NCI-H345 (cell line): ENCODE results near the gene KCNQ1OT1.

Experiments used
- DNase-seq: peaks from one replicate; lab custom pipeline; 2025; lab: John Stamatoyannopoulos, UW

The KCNQ1OT1 gene

DNA sequence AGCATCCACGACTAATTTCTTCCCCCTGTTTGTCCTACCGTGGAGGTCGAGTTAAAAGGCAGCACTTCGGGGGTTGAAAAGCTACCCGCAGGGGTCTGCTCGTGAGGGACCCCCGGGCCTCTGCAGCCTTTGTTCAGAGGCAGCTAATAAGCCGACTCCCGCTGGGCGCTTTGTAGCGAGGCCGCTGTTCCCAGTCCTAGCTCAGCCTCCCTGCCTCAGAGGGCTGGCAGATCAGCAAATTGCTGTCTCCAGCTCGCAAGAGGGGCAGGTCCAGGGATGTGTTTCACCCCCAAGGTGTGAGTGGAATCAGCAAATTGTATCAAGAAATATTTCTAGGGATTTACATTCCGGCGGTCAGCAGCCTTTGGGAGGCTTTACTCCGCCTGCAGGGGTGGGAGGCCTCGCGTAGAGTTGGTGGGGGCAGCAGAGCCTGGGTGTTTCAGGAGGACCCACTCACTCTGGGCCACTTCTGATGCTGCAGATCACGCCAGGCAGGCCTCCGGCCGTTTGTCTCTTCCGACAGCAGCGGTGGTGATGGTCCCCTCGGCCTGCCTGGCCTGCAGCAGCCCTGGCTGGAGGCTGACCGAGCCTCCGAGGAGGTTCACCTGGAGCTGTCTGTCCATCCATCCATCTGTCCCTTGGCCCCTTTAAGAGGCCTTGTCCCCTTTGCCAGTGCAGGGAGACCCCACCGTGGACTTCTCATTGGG, 21.6 kb upstream of the KCNQ1OT1 start:
- DNase-seq = no peak

DNA sequence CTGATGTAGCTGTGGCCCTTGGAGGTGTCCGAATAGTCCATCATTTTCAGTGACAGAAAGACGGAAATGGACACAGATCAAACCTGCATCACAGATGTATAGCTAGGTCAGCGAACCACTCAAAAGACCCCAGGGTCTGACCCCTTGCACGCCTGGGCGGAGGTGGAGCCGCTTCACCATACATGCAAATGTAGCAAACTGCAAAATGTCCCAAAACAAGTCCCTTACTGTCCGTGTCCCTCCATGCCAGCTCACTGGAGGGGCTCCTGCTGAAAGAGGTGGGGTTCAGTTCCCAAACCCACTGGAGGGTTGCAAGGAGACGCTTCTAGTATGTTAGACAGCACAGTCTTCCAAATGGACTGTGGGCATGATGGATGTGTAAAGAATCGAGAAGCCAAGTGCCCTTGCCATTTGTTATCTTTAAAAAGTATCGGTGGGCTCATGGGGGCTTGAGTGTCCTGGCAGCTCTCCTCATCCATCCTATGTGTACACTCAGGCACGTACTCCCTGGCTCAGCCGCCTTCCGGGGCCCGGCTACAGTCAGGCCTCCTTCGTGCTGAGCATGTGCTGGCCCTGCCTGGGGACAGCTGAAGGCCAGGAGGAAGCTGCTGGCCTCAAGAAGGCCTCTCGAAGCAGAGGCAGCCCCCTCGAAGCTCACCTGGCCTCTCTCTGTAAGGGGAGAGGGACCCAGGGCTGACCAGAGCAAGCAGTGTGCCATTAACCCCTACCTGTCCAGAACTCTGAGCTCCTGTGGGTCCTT, 20.2 kb upstream of the KCNQ1OT1 start:
- no peak for DNase-seq

DNA sequence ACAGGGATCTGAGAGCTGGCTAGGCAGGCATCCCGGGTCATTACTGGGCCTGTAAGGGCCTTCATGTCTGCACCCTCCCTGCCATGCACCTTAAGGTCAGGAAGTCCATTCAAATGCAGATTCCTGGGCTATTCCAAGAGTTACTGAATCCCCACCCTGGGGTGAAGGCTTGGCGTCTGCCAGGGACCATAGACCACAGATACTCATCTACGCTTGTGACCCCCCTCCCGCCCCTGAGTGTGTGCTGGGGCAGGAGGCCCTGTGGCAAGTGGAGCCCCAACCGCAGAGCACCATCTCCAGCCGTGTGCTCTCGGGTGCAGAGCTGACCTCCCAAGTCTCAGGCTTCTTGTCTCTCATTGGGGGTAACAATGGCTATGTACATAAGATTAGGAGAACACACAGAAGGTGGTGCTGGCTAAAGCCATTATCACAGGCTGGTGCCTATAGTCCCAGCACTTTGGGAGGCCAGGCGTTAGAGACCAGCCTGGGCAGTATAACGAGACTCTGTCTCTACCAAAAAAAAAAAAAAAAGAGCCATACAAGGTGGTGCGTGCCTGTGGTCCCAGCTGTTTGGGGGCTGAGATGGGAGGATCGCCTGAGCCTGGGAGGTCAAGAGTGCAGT, 19.1 kb upstream of the KCNQ1OT1 start:
- DNase-seq = no peak

- no peak for DNase-seq
Measured at GRCh38 chr11:2717561-2718325, 17.9 kb upstream of the KCNQ1OT1 start.

DNA sequence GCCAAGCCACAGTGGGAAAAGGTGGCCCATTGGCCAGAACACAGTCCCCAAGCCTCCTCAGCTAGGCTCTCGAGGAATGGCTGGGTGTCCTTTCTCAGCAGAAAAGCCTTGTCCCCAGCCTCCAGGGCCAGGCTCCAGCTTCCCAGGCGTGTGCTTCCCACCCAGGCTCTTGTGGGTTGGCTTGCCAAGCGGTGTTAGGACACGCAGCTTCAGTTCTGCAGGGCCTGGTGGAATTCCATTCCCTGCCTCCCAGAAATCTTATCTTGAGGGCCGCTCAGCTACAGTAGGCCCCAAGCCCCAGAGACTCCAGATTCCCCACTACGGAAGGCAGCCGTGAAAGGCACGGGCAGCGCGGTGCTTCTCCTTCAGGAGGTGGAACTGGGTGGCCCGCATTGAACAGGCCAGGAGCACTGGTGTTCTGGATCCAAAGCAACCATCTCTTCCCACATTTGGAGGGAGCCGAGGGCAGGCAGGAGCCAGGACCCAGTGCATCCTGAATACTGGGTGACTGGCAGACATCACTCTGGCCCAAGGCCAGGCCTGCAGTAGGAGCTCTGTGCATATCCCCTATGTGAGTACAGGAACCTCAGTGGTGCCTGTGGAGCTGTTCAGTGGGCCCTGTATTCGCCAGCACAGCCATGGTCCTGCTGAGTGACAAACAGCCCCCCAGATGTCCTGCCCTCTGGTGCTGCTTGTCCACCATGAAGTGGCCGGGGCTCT, 16.7 kb upstream of the KCNQ1OT1 start:
- DNase-seq = no peak

DNA sequence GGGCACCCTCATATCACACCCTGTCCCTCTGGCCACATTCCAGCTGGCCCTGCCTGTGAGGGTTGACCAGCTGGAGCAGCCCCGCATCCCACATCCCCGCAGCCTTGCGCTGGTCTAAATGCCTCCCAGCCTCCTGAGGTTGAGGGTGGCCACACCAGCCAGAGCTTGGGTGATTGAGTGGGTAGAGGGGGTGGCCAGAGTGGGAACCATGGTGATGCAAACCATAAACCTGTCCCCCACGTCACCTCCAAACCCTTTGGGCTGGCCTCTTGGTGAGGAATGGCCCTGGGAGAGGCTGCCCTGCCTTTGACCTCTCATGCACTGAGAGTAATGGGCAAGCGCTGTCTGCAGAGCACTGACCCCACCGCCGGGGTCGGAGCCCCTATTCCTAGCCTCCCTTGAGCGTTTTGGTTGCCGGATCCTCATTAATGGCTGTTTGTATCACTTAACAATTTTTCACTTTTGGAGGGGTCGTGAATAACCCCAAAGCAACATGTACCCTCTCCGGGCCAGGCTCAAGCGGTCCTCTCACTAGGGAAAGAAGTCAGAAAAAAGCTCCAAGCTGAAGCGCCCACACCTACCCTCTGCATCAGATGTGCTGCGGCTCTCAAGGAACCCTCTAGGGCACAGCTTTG, 16.0 kb upstream of the KCNQ1OT1 start:
- no peak for DNase-seq

- no peak for DNase-seq
Measured at GRCh38 chr11:2714871-2715270, 15.1 kb upstream of the KCNQ1OT1 start.

DNA sequence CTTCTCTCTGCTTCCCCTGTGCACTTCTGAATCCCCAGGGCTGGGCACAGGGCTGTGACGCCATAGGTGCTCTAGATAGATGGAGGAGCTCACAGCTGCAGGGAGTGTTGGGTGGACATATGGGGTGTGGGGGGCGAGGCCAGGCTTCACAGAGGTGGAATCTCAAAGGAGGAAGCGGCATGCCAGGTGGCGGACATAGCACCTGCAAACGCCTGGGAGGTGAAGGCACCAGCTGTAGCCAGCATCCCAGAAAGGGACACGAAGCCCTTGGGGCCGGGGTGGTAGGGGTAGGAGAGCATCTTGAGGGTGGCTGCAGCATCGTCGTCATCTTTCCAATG, 14.6 kb upstream of the KCNQ1OT1 start:
- DNase-seq = no peak

- DNase-seq = no peak
Measured at GRCh38 chr11:2713661-2714462, 14.1 kb upstream of the KCNQ1OT1 start.

DNA sequence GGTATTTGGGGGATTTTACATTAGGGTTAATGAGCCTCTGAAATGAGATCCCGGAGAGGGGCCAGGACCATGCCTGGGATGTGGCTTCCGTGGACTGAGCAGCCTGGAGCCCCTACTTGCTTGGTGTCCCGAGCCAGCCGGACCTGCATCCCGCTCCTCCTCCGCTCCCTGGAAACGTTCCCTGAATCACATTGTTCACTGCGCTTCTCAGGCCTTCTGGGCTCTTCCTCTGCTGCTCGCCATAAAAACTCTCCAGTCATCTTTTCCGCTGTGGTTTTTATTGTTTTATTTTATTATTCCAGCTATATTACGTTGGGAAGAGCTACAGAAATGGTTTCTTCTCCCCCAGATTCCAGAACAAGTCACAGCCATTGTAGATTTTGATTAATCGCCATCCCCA, 13.3 kb upstream of the KCNQ1OT1 start:
- no peak for DNase-seq

DNA sequence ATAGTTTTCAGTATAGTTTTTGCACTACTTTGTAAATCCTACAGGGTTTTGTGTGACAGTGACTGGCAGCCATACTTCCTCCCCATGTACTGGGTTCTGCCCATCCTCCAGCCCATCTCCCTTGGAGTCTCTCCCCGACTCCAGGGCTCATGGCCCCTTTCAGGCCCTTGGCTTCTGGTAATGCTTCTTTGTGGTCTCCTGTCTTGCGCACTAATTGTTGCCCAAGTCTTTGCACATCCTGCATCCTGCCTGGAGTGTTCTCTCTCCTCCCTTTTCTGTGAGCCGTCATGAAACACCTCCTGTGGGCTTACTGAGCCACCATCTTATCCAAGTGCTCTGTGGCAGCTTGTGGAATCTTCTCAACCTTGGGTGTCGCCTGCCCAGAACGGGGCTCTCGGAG, 11.4 kb upstream of the KCNQ1OT1 start:
- DNase-seq = no peak

DNA sequence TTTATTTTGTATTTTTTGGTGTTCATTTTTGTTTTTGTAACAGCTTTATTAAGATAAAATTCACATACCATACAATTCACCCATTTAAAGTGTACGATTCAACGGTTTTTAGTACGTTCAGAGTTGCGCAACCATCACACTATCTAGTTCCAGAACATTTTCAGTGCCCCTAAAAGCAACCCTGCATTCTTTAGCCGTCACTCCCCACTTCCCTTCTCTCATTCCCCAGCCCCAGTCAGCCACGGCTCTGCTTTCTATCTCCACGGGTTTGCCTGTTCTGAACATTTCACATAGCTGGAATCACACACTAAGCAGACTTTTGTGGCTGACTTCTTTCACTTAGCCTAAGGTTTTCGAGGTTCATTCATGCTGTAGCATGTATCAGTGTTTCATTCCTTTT, 9.6 kb upstream of the KCNQ1OT1 start:
- DNase-seq = no peak

GRCh38 chr11:2708757-2709281, 9.0 kb upstream of the KCNQ1OT1 start:
- DNase-seq = no peak

- DNase-seq = no peak
Measured at GRCh38 chr11:2708151-2708581, 8.4 kb upstream of the KCNQ1OT1 start.

DNA sequence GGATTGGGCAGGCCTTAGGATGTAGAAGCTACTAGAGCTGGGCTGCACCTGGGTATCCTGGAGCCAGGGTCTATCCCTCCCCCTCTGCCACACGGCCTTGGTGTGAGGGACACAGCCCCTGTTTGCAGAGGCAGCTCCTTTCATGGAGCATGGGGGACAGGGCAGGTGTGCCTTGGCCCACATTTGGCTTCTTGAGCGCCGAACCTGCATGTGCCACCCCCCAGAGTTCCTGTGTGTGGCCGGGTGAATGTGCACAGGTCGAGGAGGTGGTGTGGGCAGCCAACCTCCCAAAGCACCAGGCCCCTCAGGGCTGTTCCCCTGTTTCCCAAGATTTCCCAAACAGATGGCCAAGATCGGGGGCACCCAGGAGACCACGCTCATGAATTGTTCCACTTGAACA, 7.9 kb upstream of the KCNQ1OT1 start:
- DNase-seq = no peak

DNA sequence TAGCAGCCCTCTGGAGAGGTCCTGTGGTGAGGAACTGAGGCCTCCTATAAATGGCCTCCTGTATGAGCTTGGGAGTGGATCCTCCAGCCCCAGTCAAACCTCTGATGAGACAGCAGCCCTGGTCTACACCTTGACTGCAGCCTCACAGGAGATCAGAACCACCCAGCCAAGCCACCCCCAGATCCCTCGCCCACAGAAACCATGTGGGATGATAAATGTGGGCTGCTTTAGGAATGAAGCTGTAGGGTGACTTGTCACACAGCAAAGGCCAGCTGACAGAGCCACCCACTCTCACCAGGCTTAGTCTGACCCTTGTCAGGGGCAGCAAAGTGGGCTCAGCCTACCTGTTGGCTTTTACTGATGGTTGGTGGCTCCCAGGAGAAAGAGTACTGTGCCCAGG, 6.5 kb upstream of the KCNQ1OT1 start:
- DNase-seq = no peak

DNA sequence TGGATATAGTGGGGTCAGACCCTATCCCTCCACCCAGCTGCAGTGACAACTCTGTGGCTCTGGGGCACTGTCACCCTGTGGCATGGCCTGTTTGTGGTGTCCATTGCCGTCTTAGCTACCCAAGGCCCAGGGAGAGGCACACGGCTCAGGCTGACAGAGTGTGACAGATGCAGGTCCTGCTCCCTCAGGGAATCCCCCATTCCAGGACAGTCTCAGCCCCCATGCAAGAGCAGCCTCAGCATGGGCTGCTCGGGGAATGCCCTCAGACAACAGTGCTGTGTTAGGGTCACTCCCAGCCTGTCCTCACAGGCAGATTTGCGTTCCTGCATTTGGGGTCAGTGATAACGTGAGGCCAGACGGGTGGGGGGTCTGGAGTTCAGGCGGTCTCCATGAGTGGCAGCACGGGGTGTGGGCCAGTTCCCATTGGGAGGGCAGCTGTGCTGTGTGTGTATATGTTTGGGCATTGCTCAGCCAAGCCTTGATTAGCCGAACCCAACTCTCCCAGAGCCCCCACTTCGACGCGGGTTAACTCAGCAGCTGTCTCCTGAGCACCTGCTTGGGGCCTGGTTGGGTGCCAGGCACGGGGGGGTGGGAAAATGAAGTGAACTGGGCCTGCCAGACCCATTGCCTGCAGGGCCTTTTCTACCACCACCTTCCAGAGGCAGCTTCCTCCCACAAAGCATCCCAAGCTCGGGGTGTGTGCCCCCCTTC, 5.3 kb upstream of the KCNQ1OT1 start:
- no peak for DNase-seq

- DNase-seq = no peak
Measured at GRCh38 chr11:2704356-2704755, 4.6 kb upstream of the KCNQ1OT1 start.

DNA sequence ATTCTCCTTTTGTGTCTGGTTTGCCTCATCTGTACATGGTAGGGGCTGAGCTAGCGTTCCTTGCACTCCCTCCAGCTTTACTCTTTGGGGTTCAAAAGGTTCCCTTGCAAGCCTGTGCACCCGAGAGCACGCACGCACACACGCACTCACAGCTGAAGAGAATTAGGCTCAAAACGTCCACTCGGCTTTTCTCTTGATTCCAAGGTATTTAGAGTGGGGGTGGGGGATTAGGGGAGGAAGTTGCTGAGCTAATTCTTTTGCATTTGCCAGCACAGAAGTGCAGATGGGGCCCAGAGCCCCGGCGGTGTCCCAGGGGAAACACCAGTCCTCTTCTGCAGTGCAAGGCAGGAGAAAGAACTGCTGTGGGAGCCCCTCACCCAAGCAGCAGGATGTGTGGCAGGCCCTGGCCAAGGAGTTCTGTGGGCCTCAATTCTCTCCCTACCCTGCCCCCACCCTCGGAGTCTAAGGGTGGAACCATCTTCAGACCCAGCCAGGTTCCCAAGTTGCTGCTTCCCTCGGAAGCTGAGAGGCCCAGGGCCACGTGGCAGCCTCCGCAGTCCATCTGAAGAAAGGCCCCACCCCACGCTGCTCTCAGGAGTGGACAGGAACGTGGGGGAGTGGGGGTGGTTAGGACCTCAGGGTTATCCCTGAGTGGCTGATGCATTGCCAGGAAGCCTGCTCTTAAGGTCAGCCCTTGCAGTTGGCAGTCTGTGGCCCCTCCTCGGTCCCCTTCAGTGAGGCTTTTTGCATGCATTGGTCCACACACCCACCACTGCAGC, 3.8 kb upstream of the KCNQ1OT1 start:
- no peak for DNase-seq
